ENCODE measurements around the gene OR4P4. TPM values are rescaled to one million over a fixed set of nuclear protein-coding genes. Genes with fewer than 3 reads are reported as not detected.

OR4P4 gene
- not detected in 2 replicates for total RNA-seq (2014; rRNA removed; shearing (Covaris generic))
- polyA plus RNA-seq (2016; fragmentation: Nextera tagmentation; extraction: Ambion mirVana), result not detected in 2 replicates

DNA sequence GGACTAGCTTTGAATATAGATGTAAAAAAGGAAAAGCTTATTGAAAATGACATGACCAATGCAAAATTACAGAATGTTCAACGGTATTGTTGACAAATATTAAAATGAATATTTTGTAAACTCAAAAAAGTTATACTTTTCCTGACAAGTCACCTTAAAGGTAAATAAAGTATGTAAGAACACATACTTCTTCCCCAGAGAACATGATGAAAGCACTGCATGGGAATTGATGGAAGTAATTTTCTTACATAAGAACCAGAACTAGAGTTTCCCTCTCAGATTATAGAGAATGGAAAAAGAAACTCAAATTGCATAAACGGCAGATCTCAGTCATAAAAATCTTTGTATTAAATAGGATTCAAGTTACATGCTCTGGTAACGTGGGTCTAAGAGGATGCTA is at the start of gene OR4P4:
Gene OR4P4, plus strand, starts transcription at position 301 of the 400 bp plus-strand sequence.
- Histone ChIP-seq H3K9me3 (ENCODE audit: low read depth) (no peaks in the 10 kb centered on the region), H3K27ac (no peak within 1 kb of the TSS), H3K4me2 (ENCODE audit: unreplicated experiment) (no peak within 1 kb of the TSS), H3K4me1 (ENCODE audit: insufficient read depth) (no peaks in the 10 kb centered on the region), H3K36me3 (ENCODE audit: low read depth) (no peaks in the 10 kb centered on the region), H3F3A (ENCODE audit: insufficient read depth) (no peaks in the 10 kb centered on the region), H3K27me3 (replicated peaks; ENCODE audit: insufficient read depth) (no peaks in the 10 kb centered on the region), H3K9me2 (ENCODE audit: insufficient read depth) (no peaks in the 10 kb centered on the region), H3K4me3 (no peak within 1 kb of the TSS), H4K20me1 (ENCODE audit: insufficient read depth) (no peaks in the 10 kb centered on the region), H3K79me2 (ENCODE audit: insufficient read depth) (no peaks in the 10 kb centered on the region), H3K9ac (no peak within 1 kb of the TSS), H2AFZ (no peak within 1 kb of the TSS)
- in situ Hi-C loops (cut with MboI), result no loop called here
- WGBS, 2 experiments (ENCODE audit: low coverage in 1 of 2, low lambda C conversion rate in 2 of 2, missing lambda C conversion rate in 2 of 2), result 2 to 6% methylated on average over 3 of the region's 3 CpGs
- DNase-seq, result no peak
- TF ChIP-seq EZH2phosphoT487 (IDR thresholded peaks at IDR 0.05; ENCODE audit: insufficient read depth, low read depth), result no peak
- TF ChIP-seq EZH2 (IDR thresholded peaks at IDR 0.05; ENCODE audit: insufficient read depth, poor library complexity, severe bottlenecking), result no peak

DNA sequence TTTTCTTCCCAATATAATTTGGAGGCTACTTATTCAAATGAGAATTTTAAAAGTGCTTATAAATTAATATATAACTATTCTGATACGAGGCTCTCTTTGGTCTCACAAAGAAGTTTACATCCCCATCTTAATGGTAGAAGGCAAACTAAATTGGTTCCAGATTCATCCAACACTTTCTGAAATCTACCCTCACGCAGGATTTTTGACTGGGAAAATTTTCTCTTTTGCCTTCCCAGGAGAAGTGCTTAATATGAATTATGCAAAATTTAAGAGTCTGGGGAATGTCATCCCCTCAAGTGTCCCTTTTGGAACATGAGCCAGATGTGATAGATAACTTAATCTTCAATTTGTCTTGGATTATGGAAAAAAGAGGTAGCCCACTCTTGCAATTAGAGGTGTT is 27.4 kb upstream of the OR4P4 start, which contains the start of gene OR4C11:
Gene OR4C11, minus strand, starts transcription at position 101 of the 400 bp plus-strand sequence. CDS start 3,272 bp downstream, outside the sequence.
- Histone ChIP-seq H4K20me1 (ENCODE audit: insufficient read depth) (no peaks in the 10 kb centered on the region), H3K27me3 (replicated peaks; ENCODE audit: insufficient read depth) (no peaks in the 10 kb centered on the region), H3F3A (ENCODE audit: insufficient read depth) (no peaks in the 10 kb centered on the region), H3K4me1 (ENCODE audit: insufficient read depth) (no peaks in the 10 kb centered on the region), H3K4me2 (ENCODE audit: unreplicated experiment) (no peak within 1 kb of the TSS), H3K9ac (no peak within 1 kb of the TSS), H3K9me3 (ENCODE audit: low read depth) (no peaks in the 10 kb centered on the region), H2AFZ (no peak within 1 kb of the TSS), H3K9me2 (ENCODE audit: insufficient read depth) (no peaks in the 10 kb centered on the region), H3K79me2 (ENCODE audit: insufficient read depth) (no peaks in the 10 kb centered on the region), H3K27ac (no peak within 1 kb of the TSS), H3K36me3 (ENCODE audit: low read depth) (no peaks in the 10 kb centered on the region), H3K4me3 (no peak within 1 kb of the TSS)
- 9 to 13% methylated on average over 2 of the region's 2 CpGs for WGBS, 2 experiments (ENCODE audit: low coverage in 1 of 2, low lambda C conversion rate in 2 of 2, missing lambda C conversion rate in 2 of 2)
- no peak for DNase-seq
- no peak for TF ChIP-seq EZH2phosphoT487 (IDR thresholded peaks at IDR 0.05; ENCODE audit: insufficient read depth, low read depth)
- no peak for TF ChIP-seq EZH2 (IDR thresholded peaks at IDR 0.05; ENCODE audit: insufficient read depth, poor library complexity, severe bottlenecking)
- in situ Hi-C loops (cut with MboI), result no loop called here

DNA sequence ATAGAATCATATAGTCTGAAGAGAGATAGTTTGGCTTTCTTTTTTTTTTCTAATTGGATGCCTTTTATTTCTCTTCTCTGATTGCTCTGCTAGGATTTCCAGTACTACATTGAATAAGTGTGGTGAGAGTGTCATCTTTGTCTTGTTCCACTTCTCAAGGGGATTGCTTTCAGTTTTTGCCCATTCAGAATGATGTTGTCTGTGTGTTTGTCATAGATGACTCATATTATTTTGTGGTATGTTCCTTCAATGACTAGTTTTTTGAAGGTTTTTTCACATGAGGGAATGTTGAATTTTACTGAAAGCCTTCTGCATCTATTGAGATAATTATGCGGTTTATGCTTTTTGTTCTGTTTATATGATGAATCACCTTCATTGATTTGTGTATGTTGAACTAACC is 10.4 kb upstream of the OR4P4 start:
- Histone ChIP-seq H3K79me2 (ENCODE audit: insufficient read depth) (no peaks in the 10 kb centered on the region), H3K27ac (no peak overlapping the region), H3K27me3 (replicated peaks; ENCODE audit: insufficient read depth) (no peaks in the 10 kb centered on the region), H3K4me3 (no peak overlapping the region), H3K4me2 (ENCODE audit: unreplicated experiment) (no peak overlapping the region), H3K36me3 (ENCODE audit: low read depth) (no peaks in the 10 kb centered on the region), H3K9ac (no peak overlapping the region), H3F3A (ENCODE audit: insufficient read depth) (no peaks in the 10 kb centered on the region), H4K20me1 (ENCODE audit: insufficient read depth) (no peaks in the 10 kb centered on the region), H3K9me2 (ENCODE audit: insufficient read depth) (no peaks in the 10 kb centered on the region), H3K9me3 (ENCODE audit: low read depth) (no peaks in the 10 kb centered on the region), H3K4me1 (ENCODE audit: insufficient read depth) (no peaks in the 10 kb centered on the region), H2AFZ (no peak overlapping the region)
- DNase-seq, result no peak
- in situ Hi-C loops (cut with MboI), result no loop called here
- WGBS, 2 experiments (ENCODE audit: low coverage in 1 of 2, low lambda C conversion rate in 2 of 2, missing lambda C conversion rate in 2 of 2), result 60 to 78% methylated on average over 1 of the region's 1 CpG
- no peak for TF ChIP-seq EZH2phosphoT487 (IDR thresholded peaks at IDR 0.05; ENCODE audit: insufficient read depth, low read depth)
- TF ChIP-seq EZH2 (IDR thresholded peaks at IDR 0.05; ENCODE audit: insufficient read depth, poor library complexity, severe bottlenecking), result no peak

DNA sequence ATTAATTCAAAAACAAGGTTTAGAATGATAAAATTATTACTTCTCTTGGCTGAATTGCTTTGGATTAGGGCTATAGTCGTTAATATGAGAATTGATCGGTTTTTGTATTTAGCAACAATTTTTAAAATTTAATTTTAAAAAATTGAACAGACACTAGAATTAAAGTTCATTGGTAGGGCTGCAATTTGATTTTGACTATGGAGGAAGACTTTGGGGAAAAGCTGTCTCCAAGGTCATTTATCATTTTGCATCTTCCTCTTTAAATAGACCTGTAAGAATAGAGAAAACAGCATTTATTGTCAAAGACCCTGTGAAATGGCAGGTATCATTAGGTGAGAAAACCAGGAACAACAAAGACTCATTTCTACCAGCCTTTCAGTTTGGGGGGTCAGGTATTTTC is 13.1 kb downstream of the OR4P4 start, which contains the start of gene OR4S2:
Gene OR4S2, plus strand, starts transcription at position 301 of the 400 bp plus-strand sequence. CDS start 2,577 bp downstream, outside the sequence.
- WGBS, 2 experiments (ENCODE audit: low coverage in 1 of 2, low lambda C conversion rate in 2 of 2, missing lambda C conversion rate in 2 of 2), result 8 to 25% methylated on average over 2 of the region's 2 CpGs
- DNase-seq, result no peak
- Histone ChIP-seq H3K4me3 (no peak within 1 kb of the TSS), H3K9me3 (ENCODE audit: low read depth) (no peaks in the 10 kb centered on the region), H3F3A (ENCODE audit: insufficient read depth) (no peaks in the 10 kb centered on the region), H3K27me3 (replicated peaks; ENCODE audit: insufficient read depth) (no peaks in the 10 kb centered on the region), H4K20me1 (ENCODE audit: insufficient read depth) (no peaks in the 10 kb centered on the region), H3K79me2 (ENCODE audit: insufficient read depth) (no peaks in the 10 kb centered on the region), H3K9me2 (ENCODE audit: insufficient read depth) (no peaks in the 10 kb centered on the region), H3K36me3 (ENCODE audit: low read depth) (no peaks in the 10 kb centered on the region), H3K4me2 (ENCODE audit: unreplicated experiment) (no peak within 1 kb of the TSS), H3K4me1 (ENCODE audit: insufficient read depth) (no peaks in the 10 kb centered on the region), H3K9ac (no peak within 1 kb of the TSS), H2AFZ (no peak within 1 kb of the TSS), H3K27ac (no peak within 1 kb of the TSS)
- TF ChIP-seq EZH2 (IDR thresholded peaks at IDR 0.05; ENCODE audit: insufficient read depth, poor library complexity, severe bottlenecking) (no peak), EZH2phosphoT487 (IDR thresholded peaks at IDR 0.05; ENCODE audit: insufficient read depth, low read depth) (no peak)
- in situ Hi-C loops (cut with MboI), result no loop called here
